Right lobe of liver (tissue), 4 donors: ENCODE measurements around the gene NOC2L.

Experiments used
- POLR2A ChIP-seq: fragments of 450-650 bp; IDR thresholded peaks from one replicate; pipeline ENCODE4 v1.6.1; 2017; ENCODE audit warnings: antibody characterized with exemption, mild to moderate bottlenecking
- TF ChIP-seq, protein P1 (sequence below), 4 donors: fragments of 200-600 bp in 3 of 4; fragments of 450-650 bp in 1 of 4; IDR thresholded peaks; one replicate each; pipeline versions ENCODE4 v1.5.1 to v1.8.0; 2016 to 2022; ENCODE audit warnings: antibody characterized with exemption in 4 of 4, mild to moderate bottlenecking in 2 of 4
- donor health status: DM: no; HTN: no; CAD: no.
- donor health status: DM: no; HTN: no; CAD: no.
- donor health status: DM: no; HTN: yes; CAD: no.

DNA sequence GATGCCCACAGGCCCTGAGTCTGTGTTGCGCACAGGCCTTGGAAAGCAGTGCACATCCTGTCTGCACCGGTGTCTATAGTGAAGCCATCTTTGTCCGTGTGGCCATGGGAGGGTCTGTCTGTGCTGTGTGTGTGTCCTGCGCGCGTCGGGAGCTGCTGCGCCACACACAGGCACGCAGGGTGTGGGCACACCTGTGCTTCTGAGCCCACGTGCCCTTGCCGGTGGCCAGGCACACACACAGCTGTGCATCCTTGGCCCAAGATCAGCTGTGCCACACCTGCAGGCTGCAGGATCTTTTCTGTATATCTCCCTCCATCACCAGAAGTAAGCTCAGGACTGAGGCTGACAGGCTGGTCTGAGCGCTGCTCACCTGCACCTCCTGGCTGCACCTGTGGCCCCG lies 38.5 kb downstream of the NOC2L start:
- TF ChIP-seq, protein P1, sequence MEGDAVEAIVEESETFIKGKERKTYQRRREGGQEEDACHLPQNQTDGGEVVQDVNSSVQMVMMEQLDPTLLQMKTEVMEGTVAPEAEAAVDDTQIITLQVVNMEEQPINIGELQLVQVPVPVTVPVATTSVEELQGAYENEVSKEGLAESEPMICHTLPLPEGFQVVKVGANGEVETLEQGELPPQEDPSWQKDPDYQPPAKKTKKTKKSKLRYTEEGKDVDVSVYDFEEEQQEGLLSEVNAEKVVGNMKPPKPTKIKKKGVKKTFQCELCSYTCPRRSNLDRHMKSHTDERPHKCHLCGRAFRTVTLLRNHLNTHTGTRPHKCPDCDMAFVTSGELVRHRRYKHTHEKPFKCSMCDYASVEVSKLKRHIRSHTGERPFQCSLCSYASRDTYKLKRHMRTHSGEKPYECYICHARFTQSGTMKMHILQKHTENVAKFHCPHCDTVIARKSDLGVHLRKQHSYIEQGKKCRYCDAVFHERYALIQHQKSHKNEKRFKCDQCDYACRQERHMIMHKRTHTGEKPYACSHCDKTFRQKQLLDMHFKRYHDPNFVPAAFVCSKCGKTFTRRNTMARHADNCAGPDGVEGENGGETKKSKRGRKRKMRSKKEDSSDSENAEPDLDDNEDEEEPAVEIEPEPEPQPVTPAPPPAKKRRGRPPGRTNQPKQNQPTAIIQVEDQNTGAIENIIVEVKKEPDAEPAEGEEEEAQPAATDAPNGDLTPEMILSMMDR (IDR thresholded peaks at IDR 0.05): no peak
- no peak for TF ChIP-seq POLR2A
